H1 (cell line): ENCODE data around the gene NOL3. TPM values are rescaled to one million over a fixed set of nuclear protein-coding genes. Genes with fewer than 3 reads are reported as not detected.

Experiments
- CTCF ChIA-PET: fragments of 300-600 bp; sonication (Branson Sonifier 250); formaldehyde crosslinking; loops from one replicate; lab custom pipeline; 2021; ENCODE audit not compliant: partially characterized antibody; lab: Charles Lee
- POLR2A ChIA-PET: fragments of 300-600 bp; sonication (Branson Sonifier 250); formaldehyde crosslinking; loops from one replicate; lab custom pipeline; 2021; ENCODE audit warnings: inconsistent platforms; ENCODE audit not compliant: partially characterized antibody; lab: Charles Lee
- DNase-seq, 2 experiments: peaks; one replicate each; pipeline versions ENCODE4 v3.0.0 to v3.0.0-alpha.2; 2010 to 2022; ENCODE audit warnings: low spot score in 2 of 2, low read depth in 1 of 2, mixed read lengths in 1 of 2
- FAIRE-seq: peaks from 2 replicates; lab custom pipeline; 2011; peaks lifted over from hg19 to GRCh38; lab: Jason Lieb, UNC
- H2AFZ ChIP-seq: 2 replicates; pipeline ENCODE4 v1.8.1; 2012; ENCODE audit warnings: low read length, inconsistent platforms
- H2AK5ac ChIP-seq: 2 replicates; pipeline ENCODE4 v1.6.1; 2013; ENCODE audit warnings: low read depth, low read length
- H2BK120ac ChIP-seq: replicated peaks from 2 replicates; pipeline ENCODE3; 2013; ENCODE audit warnings: low read depth, low read length, inconsistent platforms
- H2BK12ac ChIP-seq: 2 replicates; pipeline ENCODE4 v1.6.1; 2013; ENCODE audit warnings: low read depth, low read length
- H2BK15ac ChIP-seq: 2 replicates; pipeline ENCODE4 v1.6.1; 2013; ENCODE audit warnings: low read length
- H2BK20ac ChIP-seq: 2 replicates; pipeline ENCODE4 v1.6.1; 2013; ENCODE audit warnings: low read length
- H2BK5ac ChIP-seq: 2 replicates; pipeline ENCODE4 v1.6.1; 2013; ENCODE audit warnings: low read depth, low read length
- H3K14ac ChIP-seq: 2 replicates; pipeline ENCODE4 v1.6.1; 2013; ENCODE audit warnings: inconsistent platforms; ENCODE audit not compliant: insufficient read length
- H3K18ac ChIP-seq: 2 replicates; pipeline ENCODE4 v1.6.1; 2013; ENCODE audit warnings: low read length; ENCODE audit errors: extremely low read depth
- H3K23ac ChIP-seq: 2 replicates; pipeline ENCODE4 v1.6.1; 2013; ENCODE audit warnings: inconsistent platforms; ENCODE audit not compliant: insufficient read length
- H3K23me2 ChIP-seq: 2 replicates; pipeline ENCODE4 v1.6.1; 2013; ENCODE audit warnings: low read depth, low read length
- H3K27ac ChIP-seq: 2 replicates; pipeline ENCODE4 v1.6.1; 2011; ENCODE audit warnings: low read depth, low read length, inconsistent platforms
- H3K27me3 ChIP-seq, 4 experiments: replicated peaks in 1 of 4; 1 replicate in 1 of 4; 2 replicates in 3 of 4; pipeline versions ENCODE4 v1.6.1 to v1.8.1; 2011 to 2013; ENCODE audit warnings: low read length in 3 of 4, mild to moderate bottlenecking in 3 of 4, inconsistent platforms in 2 of 4, mixed read lengths in 2 of 4, moderate library complexity in 1 of 4; ENCODE audit not compliant: control insufficient read depth in 3 of 4, insufficient read depth in 3 of 4; ENCODE audit errors: extremely low read depth in 1 of 4
- H3K36me3 ChIP-seq, 4 experiments: 2 replicates each; pipeline versions ENCODE4 v1.6.1 to v1.8.1; 2011 to 2013; ENCODE audit warnings: mild to moderate bottlenecking in 4 of 4, low read length in 3 of 4, moderate library complexity in 2 of 4, control low read depth in 1 of 4, inconsistent platforms in 1 of 4; ENCODE audit not compliant: insufficient read depth in 4 of 4, control insufficient read depth in 2 of 4
- H3K4ac ChIP-seq: replicated peaks from 2 replicates; pipeline ENCODE3; 2013; ENCODE audit warnings: low read length, low read depth, mixed read lengths, inconsistent platforms; ENCODE audit not compliant: insufficient read length
- H3K4me1 ChIP-seq, 4 experiments: replicated peaks in 1 of 4; 1 replicate in 1 of 4; 2 replicates in 3 of 4; pipeline versions ENCODE4 v1.6.1 to v1.8.1; 2011 to 2013; ENCODE audit warnings: low read length in 3 of 4, inconsistent platforms in 2 of 4, mixed read lengths in 1 of 4; ENCODE audit not compliant: insufficient read depth in 4 of 4, control insufficient read depth in 3 of 4
- H3K4me2 ChIP-seq, 2 experiments: 2 replicates each; pipeline versions ENCODE4 v1.6.1 to v1.8.1; 2011 to 2013; ENCODE audit warnings: low read depth in 2 of 2, low read length in 2 of 2, control low read depth in 1 of 2, inconsistent platforms in 1 of 2, mild to moderate bottlenecking in 1 of 2; ENCODE audit not compliant: insufficient read depth in 1 of 2
- H3K4me3 ChIP-seq, 4 experiments: fragments of 200-600, 300-600 bp in 1 of 4; sonication (generic), shearing (Covaris generic), sonication (Bioruptor Twin) in 1 of 4; 2 replicates each; pipeline versions ENCODE4 v1.5.1 to v1.8.1; 2011 to 2016; ENCODE audit warnings: low read length in 4 of 4, low read depth in 3 of 4, control low read depth in 2 of 4, inconsistent platforms in 2 of 4, mild to moderate bottlenecking in 2 of 4, mixed read lengths in 1 of 4, moderate library complexity in 1 of 4; ENCODE audit not compliant: insufficient read depth in 2 of 4; ENCODE audit errors: extremely low read depth in 1 of 4
- H3K56ac ChIP-seq: replicated peaks from 2 replicates; pipeline ENCODE3; 2013; ENCODE audit warnings: low read depth, mild to moderate bottlenecking, mixed read lengths, low read length, inconsistent platforms; ENCODE audit not compliant: insufficient read length
- H3K79me1 ChIP-seq: 2 replicates; pipeline ENCODE4 v1.6.1; 2013; ENCODE audit warnings: low read depth, low read length, control low read depth
- H3K79me2 ChIP-seq, 2 experiments: 2 replicates each; pipeline versions ENCODE4 v1.6.1 to v1.8.1; 2012 to 2013; ENCODE audit warnings: low read length in 2 of 2, mild to moderate bottlenecking in 2 of 2, inconsistent platforms in 1 of 2; ENCODE audit not compliant: insufficient read depth in 2 of 2, control insufficient read depth in 1 of 2
- H3K9ac ChIP-seq, 4 experiments: replicated peaks in 1 of 4; 1 replicate in 1 of 4; 2 replicates in 3 of 4; pipeline versions ENCODE4 v1.6.1 to v1.8.1; 2011 to 2013; ENCODE audit warnings: low read depth in 3 of 4, low read length in 3 of 4, control low read depth in 2 of 4, mild to moderate bottlenecking in 2 of 4, moderate library complexity in 2 of 4, inconsistent platforms in 1 of 4; ENCODE audit errors: extremely low read depth in 1 of 4
- H3K9me3 ChIP-seq, 2 experiments: 2 replicates each; pipeline versions ENCODE4 v1.6.1 to v1.8.1; 2012 to 2013; ENCODE audit warnings: mild to moderate bottlenecking in 2 of 2, moderate library complexity in 2 of 2, control low read depth in 1 of 2, inconsistent platforms in 1 of 2, low read depth in 1 of 2, low read length in 1 of 2, mixed read lengths in 1 of 2; ENCODE audit not compliant: insufficient read depth in 2 of 2
- H4K20me1 ChIP-seq, 2 experiments: replicated peaks in 1 of 2; 2 replicates each; pipeline versions ENCODE3 to v1.8.1; 2011 to 2013; ENCODE audit warnings: inconsistent platforms in 2 of 2, low read length in 2 of 2, mild to moderate bottlenecking in 1 of 2; ENCODE audit not compliant: insufficient read depth in 2 of 2, control insufficient read depth in 1 of 2
- H4K5ac ChIP-seq: 2 replicates; pipeline ENCODE4 v1.6.1; 2013; ENCODE audit warnings: low read length, low read depth, mixed read lengths, inconsistent platforms; ENCODE audit not compliant: insufficient read length
- H4K8ac ChIP-seq: 2 replicates; pipeline ENCODE4 v1.8.0; 2013; ENCODE audit warnings: mild to moderate bottlenecking, moderate library complexity, low read length, inconsistent platforms; ENCODE audit not compliant: insufficient read depth; ENCODE audit errors: extremely low read depth
- H4K91ac ChIP-seq: replicated peaks from 2 replicates; pipeline ENCODE3; 2013; ENCODE audit warnings: low read length, mixed read lengths, inconsistent platforms; ENCODE audit not compliant: insufficient read length
- E2F6 ChIP-seq: IDR thresholded peaks from 2 replicates; pipeline ENCODE4 v1.6.1; 2012; ENCODE audit warnings: inconsistent platforms
- EZH2 ChIP-seq: fragments of 200-600 bp; sonication (generic); IDR thresholded peaks from 2 replicates; pipeline ENCODE4 v1.7.1; 2012; ENCODE audit warnings: low read depth, mild to moderate bottlenecking, moderate library complexity, low read length, inconsistent platforms; ENCODE audit not compliant: severe bottlenecking
- JUN ChIP-seq: IDR thresholded peaks from 2 replicates; pipeline ENCODE4 v1.6.1; 2011; ENCODE audit warnings: low read depth, mild to moderate bottlenecking, improper control_type of control experiment, low read length
- RBBP5 ChIP-seq: IDR thresholded peaks from 2 replicates; pipeline ENCODE4 v1.7.1; 2012; ENCODE audit warnings: low read depth, mild to moderate bottlenecking, inconsistent platforms, low read length, moderate library complexity, borderline replicate concordance
- RNF2 ChIP-seq: fragments of 200-900, 300-1000 bp; sonication (generic); IDR thresholded peaks from 2 replicates; pipeline ENCODE4 v1.7.1; 2016; ENCODE audit warnings: borderline replicate concordance, low read depth, mild to moderate bottlenecking, antibody characterized with exemption, low read length; ENCODE audit not compliant: poor library complexity, severe bottlenecking; ENCODE audit errors: missing control alignments
- SUZ12 ChIP-seq: fragments of 200-600 bp; sonication (generic); IDR thresholded peaks from 2 replicates; pipeline ENCODE4 v1.6.1; 2012; ENCODE audit warnings: mild to moderate bottlenecking, inconsistent platforms, low read length, moderate library complexity, mixed read lengths
- TEAD4 ChIP-seq: IDR thresholded peaks from 2 replicates; pipeline ENCODE4 v1.6.1; 2012; ENCODE audit warnings: low read depth, low read length, inconsistent platforms, mixed read lengths
- YY1 ChIP-seq: IDR thresholded peaks from 2 replicates; pipeline ENCODE4 v1.6.1; 2011; ENCODE audit warnings: low read depth, mild to moderate bottlenecking, low read length
- ZNF274 ChIP-seq: IDR thresholded peaks from 2 replicates; pipeline ENCODE4 v1.7.0; 2012; ENCODE audit warnings: low read length, borderline replicate concordance; ENCODE audit errors: extremely low read depth
- WGBS, 2 experiments: shearing (Covaris generic) in 1 of 2; methylation state at CpG; one replicate each; pipeline versions ENCODE4 v1.1.6 to v1.1.7; 2013 to 2015; ENCODE audit warnings: low lambda C conversion rate in 2 of 2, mixed read lengths in 2 of 2, inconsistent platforms in 1 of 2, low coverage in 1 of 2, missing lambda C conversion rate in 1 of 2; ENCODE audit not compliant: insufficient replicate concordance in 2 of 2, insufficient coverage in 1 of 2, insufficient read length in 1 of 2; ENCODE audit errors: extremely low coverage in 1 of 2, missing lambda C conversion rate in 1 of 2; 5-methylcytosine and 5-hydroxymethylcytosine counted together
- polyA plus RNA-seq, 7 experiments: library from polyadenylated mRNA; depleted of rRNA in 3 of 7; stranded (reverse) in 5 of 7; unstranded in 2 of 7; fragments of >200 nt in 5 of 7; fragments of 200-250 nt in 2 of 7; gene quantifications; 1 replicate in 5 of 7; 2 replicates in 1 of 7; 4 replicates in 1 of 7; pipeline versions ENCODE4 v1.2.1 to v1.2.3, GENCODE V29; 2011 to 2013; ENCODE audit warnings: missing spikeins in 2 of 7, mixed read lengths in 2 of 7
- total RNA-seq: library from RNA; stranded (reverse); fragmentation: NEBNext Ultra II Directional; extraction: Animal tissue kit (Norgen Biotek cat#: 25700); gene quantifications from 2 replicates; pipeline ENCODE4 v1.2.1, GENCODE V29; 2021
- TF ChIP-seq, protein P1 (sequence below): IDR thresholded peaks from 2 replicates; pipeline ENCODE4 v1.6.1; 2012; ENCODE audit warnings: inconsistent platforms

The NOL3 gene
- total and polyA plus RNA-seq, 2 of the 8 experiments (the other 6 are each of a cell fraction or from before 2014, with no cell fraction given) = 2.2 to 4.6 TPM

GRCh38 chr16:67154578-67155294, 15.6 kb upstream of the NOL3 start:
- Histone ChIP-seq H2BK20ac (no peak overlapping the region), H3K4me2 (peak overlapping the region; percentile 4 to 87), H3K4me1 (peaks cover 0 to 14% (median 8%) of the 10 kb centered on the region in 4 experiments; a peak in 6 of 7 replicates), H4K5ac (no peak overlapping the region), H3K9me3 (no peaks in the 10 kb centered on the region), H3K27ac (no peak overlapping the region), H3K4ac (no peak overlapping the region), H3K79me2 (no peaks in the 10 kb centered on the region), H3K18ac (peak overlapping the region; percentile 32), H2BK120ac (no peak overlapping the region), H3K9ac (no peak overlapping the region), H3K23ac (no peak overlapping the region), H2BK12ac (no peak overlapping the region), H3K36me3 (no peaks in the 10 kb centered on the region), H4K91ac (no peak overlapping the region), H2BK15ac (0 out of 2 replicates have a peak overlapping the region, but pooled peaks have one; percentile 16), H3K56ac (no peak overlapping the region), H3K79me1 (no peaks in the 10 kb centered on the region), H3K4me3 (peak overlapping the region; percentile 1 to 59 (median 33); a peak in 7 of 8 replicates), H4K20me1 (peaks cover 10 to 13% of the 10 kb centered on the region in 2 experiments), H3K14ac (no peak overlapping the region), H3K23me2 (peaks cover 21% of the 10 kb centered on the region; the same call in 1 of the 2 replicates), H2AK5ac (no peak overlapping the region), H2AFZ (no peak overlapping the region), H3K27me3 (peaks cover 71 to 94% (median 85%) of the 10 kb centered on the region in 4 experiments), H2BK5ac (no peak overlapping the region; the same call in 1 of the 2 replicates), H4K8ac (no peak overlapping the region)
- CTCF ChIA-PET = interaction anchor here (0.6 to 14.1 kb wide), 43 partner anchors 9 to 1816 kb away, joined by 3 to 291 read pairs (median 4); partner anchors contain the start of genes CES3, CES4A, ELMO3 and FBXL8
- POLR2A ChIA-PET = interaction anchor here (1.9 kb wide), 1 partner anchor 8 kb away, joined by 7 read pairs; no protein-coding TSS in a partner anchor
- FAIRE-seq (no peak), DNase-seq (no peak)
- 14% methylated on average over 28 of the region's 61 CpGs; no CpG with 5 or more reads in 1 of the 2 experiments for WGBS, 2 experiments
- TF ChIP-seq RBBP5 (0 out of 2 replicates have a peak, but pooled peaks have one; percentile 11), SUZ12 (peak; percentile 64), RNF2 (no peak), TEAD4 (no peak), ZNF274 (no peak), YY1 (no peak), EZH2 (peak; percentile 52), JUN (no peak), E2F6 (peak; percentile 90)
- TF ChIP-seq, protein P1, sequence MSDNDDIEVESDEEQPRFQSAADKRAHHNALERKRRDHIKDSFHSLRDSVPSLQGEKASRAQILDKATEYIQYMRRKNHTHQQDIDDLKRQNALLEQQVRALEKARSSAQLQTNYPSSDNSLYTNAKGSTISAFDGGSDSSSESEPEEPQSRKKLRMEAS = peak; percentile 91
